HG03378 (cell line): ENCODE measurements around the gene TSGA10.
A peak's percentile ranks its signal among the peaks of the same experiment; 100 is the strongest.
"Not testable (repeated sequence)": the region's sequence is repeated elsewhere in the genome, so short reads cannot be mapped to it uniquely, and the experiment has no call there.

Source experiments
- ATAC-seq: cut with Tn5 transposase; IDR thresholded peaks from one replicate; pipeline ENCODE4 v1.9.1; 2021; ENCODE audit warnings: mild to moderate bottlenecking, moderate library complexity; ENCODE audit not compliant: unreplicated experiment

TSGA10 gene

DNA sequence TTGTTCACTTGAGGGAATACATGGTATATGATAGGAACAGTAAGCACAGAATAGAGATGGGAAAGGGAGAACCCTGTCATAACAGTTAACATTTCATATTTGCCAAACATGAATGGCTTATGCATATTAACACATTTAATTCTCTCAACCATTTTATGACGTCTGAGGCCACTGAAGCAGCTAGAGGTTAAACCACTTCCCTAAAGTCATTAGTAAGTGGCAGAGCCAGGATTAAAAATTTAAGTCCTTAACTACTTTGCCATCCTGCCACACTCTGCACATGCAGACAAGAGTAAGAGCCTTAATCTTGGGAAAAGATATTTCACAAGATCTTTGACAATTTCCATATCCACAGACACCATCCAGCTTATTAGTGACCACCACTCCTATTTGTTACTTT lies 2.1 kb upstream of the TSGA10 start:
- ATAC-seq: no peak

- no peak for ATAC-seq
These were observed 679 bp downstream of the TSGA10 start for GRCh38 chr2:99153921-99154604.

- ATAC-seq: no peak
These were observed 2.4 kb downstream of the TSGA10 start for GRCh38 chr2:99152199-99152895.

- ATAC-seq: no peak
These were observed 4.0 kb downstream of the TSGA10 start for GRCh38 chr2:99150706-99151105.

GRCh38 chr2:99141110-99142108 lies 13.3 kb downstream of the TSGA10 start, which contains the start of gene C2orf15:
TSS of gene C2orf15 (plus strand) at chr2:99141707. CDS start at chr2:99150559, 8,852 bp downstream.
- peak; percentile 72 for ATAC-seq

DNA sequence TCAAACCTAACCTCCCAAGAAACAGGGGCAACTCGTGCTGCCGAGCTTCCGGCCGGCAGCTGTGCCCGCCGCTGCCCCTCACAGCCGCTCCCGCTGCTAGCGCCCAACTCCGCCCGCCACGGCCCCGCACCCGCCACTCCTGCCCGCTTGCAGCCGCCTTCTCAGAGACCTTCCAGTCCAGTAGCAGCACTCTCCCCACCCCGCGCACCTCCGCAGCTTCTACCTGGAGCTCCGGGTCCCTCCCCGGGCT lies 14.0 kb downstream of the TSGA10 start:
- peak; percentile 29 for ATAC-seq

GRCh38 chr2:99140056-99140859 lies 14.5 kb downstream of the TSGA10 start:
- no peak for ATAC-seq

DNA sequence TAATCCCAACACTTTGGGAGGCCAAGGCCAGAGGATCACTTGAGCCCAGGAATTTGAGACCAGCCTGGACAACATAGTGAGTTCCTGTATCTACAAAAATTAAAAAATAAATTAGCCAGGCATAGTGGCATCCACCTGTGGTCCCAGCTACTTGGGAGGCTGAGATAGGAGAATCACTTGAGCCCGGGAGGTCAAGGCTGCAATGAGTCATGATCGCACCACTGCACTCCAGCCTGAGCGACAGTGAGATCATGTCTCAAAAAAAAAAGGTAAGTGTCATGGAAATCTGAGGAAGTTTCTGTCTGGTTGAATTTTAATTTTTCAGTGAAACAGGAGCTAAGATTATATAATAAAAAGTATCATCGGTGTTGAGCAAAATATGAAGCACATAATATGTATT lies 15.7 kb downstream of the TSGA10 start:
- no peak for ATAC-seq

DNA sequence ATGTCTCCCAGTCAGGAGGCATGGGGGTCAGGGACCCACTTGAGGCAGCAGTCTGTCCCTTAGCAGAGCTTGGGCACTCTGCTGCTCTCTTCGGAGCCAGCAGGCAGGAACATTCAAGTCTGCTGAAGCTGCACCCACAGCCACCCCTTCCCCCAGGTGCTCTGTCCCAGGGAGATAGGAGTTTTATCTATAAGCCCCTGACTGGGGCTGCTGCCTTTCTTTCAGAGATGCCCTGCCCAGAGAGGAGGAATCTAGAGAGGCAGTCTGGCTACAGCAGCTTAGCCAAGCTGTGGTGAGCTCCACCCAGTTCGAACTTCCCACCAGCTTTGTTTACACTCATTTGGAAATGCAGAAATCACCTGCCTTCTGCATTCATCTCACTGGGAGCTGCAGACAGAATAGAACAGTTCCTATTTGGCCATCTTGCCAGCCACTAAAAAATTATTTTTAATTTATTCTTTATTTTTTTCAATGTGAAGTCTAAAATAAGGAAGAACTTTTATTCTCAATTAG lies 19.6 kb downstream of the TSGA10 start:
- ATAC-seq: not testable (repeated sequence)

GRCh38 chr2:99127981-99128380 lies 26.8 kb downstream of the TSGA10 start:
- ATAC-seq: no peak

- no peak for ATAC-seq
These were observed 42.1 kb downstream of the TSGA10 start for GRCh38 chr2:99112617-99113016.

DNA sequence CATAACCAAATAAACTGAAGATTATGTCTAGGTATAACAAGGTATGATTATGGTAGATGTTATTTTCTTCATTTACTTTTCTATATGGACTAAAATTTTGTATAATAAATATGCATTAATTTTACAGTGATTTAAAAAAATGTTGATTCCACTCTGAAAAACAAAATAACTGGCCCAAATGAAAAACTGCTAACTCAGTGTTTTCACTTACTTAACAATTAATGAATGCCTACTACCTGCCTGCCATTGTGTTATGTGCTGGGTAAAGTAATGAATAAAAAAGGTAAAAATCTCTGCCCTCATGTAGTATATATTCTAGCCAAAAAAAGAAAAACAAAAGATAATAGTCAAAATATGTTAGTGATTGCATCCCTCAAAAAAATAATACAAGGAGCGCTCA lies 42.8 kb downstream of the TSGA10 start:
- no peak for ATAC-seq

DNA sequence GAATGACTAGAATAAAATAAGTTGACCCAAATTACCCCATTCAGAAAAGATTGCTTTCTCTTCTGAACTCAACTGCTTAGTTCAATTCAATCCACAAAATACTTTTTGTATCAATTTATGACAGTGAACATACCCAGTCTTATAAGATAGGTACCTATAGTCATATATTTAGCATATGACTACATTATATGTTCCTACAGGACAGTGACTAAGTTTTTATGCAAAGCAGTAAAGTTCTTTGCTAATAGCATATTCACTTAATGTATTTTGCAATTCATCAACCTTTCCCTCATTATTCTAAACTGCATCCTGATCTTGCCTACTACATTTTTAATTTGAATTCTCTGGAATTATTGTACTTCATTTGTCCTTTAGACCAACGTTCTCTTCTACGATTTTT lies 43.5 kb downstream of the TSGA10 start:
- ATAC-seq: no peak

DNA sequence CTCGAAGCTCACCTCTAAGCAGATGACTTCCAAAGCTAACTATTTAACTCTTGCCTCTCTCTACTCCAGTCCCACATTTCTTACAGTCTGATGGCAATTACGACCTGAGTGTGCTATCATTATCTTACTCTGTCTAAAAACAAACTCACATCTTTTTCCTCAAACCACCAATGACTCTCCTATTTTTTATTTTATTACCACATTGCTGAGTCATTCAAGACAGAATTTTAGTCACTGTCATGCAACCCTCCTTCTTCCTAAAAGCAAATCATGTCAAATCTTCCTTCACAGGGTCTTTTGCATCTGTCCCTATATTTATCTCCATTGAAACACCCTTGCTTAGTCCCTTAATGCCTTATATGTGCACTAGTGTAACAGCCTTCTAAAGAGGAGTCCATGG lies 47.8 kb downstream of the TSGA10 start:
- no peak for ATAC-seq

DNA sequence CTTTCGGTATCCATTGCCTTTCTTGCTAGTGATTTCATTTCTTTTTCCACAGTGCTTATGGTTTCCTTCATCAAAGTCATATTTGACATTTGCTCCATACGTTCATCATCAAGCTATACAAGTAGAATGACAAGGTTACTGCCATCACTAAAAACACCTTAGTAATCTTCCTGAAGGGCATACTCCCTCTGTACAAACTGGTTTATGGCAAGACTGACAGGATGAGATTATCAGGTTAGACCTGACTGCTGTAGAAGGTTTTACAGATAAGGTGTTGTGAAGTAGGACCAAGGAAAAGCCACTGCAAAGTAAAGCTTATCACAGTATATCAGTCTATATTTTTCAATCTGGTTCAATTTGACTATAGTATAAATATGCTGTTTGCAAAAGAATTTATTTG lies 50.7 kb downstream of the TSGA10 start:
- ATAC-seq: no peak

GRCh38 chr2:99101697-99102096 lies 53.0 kb downstream of the TSGA10 start:
- ATAC-seq: no peak

DNA sequence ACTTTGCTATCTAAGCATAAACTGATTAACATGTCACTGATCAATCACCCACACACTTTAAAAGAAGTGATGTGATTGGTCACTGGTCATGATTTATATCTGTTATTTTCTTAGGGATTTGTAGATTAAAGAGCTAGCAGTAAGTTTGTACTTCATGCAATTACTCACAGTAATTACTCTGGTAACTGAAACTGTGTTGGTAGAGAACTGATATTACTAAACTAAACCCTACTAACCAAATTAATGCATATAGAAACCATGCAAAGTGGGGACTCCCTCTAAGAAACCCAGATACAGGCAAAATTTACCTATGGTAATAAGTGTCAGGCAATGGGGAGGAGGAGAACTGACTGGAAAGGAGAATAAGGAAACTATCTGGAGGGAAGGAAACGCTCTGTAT lies 58.0 kb downstream of the TSGA10 start:
- ATAC-seq: no peak

DNA sequence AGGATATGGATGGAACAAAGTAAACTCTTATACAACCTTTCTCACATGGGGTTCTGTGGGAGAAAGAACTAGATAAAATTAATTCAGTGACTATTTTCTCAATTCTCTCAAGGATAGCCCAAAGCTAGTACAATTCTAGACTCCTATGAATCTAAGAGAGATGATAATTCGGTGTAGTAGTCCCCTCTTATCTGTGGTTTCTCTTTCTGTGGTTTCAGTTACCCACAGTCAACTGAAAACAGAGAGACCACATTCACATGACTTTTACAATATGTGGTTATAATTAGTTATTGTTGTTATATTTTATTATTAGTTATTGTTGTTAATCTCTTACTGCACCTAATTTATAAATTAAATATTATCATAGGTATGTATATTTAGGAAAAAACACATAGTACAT lies 66.7 kb downstream of the TSGA10 start:
- ATAC-seq: no peak

- ATAC-seq: no peak
These were observed 68.4 kb downstream of the TSGA10 start for GRCh38 chr2:99086385-99086784.

GRCh38 chr2:99085421-99085820 lies 69.3 kb downstream of the TSGA10 start:
- no peak for ATAC-seq

GRCh38 chr2:99084256-99084655 lies 70.5 kb downstream of the TSGA10 start:
- no peak for ATAC-seq
